Glomerular visceral epithelial cell (primary cell): ENCODE results near the gene ITGB8.

ENCODE experiments used
- DNase-seq: peaks from one replicate; pipeline ENCODE4 v3.0.0-alpha.2; 2016; ENCODE audit errors: extremely low spot score

ITGB8 gene

DNA sequence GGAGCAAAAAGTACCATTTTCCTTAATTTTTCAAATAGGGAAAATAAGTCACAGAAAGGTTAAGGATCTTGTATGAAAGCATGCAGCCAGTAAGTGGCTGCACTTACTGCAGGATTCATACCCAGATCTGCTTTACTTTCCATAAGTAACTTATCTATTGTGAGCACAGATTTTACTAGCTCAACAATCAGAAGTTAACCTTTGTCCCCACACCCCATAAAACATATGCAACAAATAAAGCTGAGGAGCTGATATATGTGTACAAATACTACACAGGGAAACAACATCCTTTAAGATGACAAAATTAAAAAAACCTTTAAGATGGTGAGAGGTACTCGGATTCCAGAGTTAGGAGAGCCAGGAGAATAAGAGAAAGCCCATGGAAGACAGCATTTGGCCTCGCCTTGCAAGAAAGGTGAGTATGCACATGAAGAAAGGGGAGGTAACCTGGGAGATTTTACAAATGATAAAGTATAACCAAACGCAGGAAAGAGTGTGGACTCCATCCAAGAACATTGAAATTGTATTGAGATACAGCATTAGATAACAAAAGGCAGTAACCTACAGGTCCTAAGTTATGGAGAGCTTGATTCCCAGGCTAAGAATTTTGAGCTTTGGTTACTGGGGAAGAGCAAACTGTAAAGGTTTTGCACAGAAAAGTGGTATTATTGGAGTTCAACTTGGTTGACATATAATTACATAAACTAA is 87.1 kb downstream of the ITGB8 start:
- no peak for DNase-seq

DNA sequence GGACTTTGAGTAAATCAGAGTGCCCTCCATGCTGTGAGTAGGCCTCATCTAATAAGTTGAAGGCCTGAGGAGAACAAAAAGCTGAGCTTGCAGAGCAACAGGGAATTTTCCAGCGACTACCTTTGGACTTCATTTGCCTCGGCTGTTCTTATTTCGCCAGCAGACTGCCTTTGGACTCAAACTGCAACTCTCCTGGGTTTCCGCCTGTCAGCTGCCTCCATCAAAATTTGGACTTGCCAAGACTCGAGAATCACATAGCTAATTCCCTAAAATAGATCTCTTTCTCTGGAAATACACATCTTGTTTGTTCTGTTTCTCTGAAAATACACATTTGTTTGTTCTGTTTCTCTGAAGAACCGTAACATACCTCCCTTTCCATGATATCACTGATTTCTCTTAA is 93.8 kb downstream of the ITGB8 start:
- no peak for DNase-seq

DNA sequence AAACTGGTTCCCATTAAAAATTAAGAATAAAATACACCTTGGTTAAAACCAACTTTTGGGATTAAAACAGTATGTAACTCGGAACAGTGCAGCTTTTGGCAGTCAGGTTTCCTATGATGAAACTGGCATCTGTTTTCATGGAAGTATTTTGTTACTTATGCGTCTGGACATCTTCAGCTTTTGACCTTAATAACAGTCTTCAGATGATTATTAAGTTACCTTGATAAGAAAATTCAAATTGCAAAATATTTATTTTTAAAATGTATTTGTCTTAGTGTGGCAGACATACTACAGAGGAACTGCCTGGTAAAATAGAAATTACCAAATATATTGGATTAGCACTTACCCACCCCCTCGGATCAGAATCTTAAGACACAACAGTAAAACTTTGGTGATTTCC is 100.0 kb downstream of the ITGB8 start:
- no peak for DNase-seq

DNA sequence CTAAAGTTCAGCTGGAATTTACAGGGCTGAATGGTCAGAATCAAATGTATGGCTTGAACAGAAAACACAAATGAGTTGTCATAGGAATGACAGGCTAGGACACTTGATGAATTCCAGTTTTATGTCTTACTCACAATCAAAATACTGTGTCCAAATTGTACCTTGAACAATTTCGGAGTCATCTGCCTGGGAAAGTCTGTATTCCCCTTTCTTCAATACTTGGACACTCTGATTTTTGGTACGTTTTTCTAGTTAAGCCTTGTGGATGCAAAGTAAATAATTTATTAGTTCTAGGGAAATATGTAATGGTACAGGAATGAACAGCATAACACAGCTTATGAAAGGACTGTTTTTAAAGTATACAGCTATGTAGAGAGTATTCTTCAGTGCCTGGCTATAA is 100.4 kb downstream of the ITGB8 start:
- DNase-seq, result no peak

DNA sequence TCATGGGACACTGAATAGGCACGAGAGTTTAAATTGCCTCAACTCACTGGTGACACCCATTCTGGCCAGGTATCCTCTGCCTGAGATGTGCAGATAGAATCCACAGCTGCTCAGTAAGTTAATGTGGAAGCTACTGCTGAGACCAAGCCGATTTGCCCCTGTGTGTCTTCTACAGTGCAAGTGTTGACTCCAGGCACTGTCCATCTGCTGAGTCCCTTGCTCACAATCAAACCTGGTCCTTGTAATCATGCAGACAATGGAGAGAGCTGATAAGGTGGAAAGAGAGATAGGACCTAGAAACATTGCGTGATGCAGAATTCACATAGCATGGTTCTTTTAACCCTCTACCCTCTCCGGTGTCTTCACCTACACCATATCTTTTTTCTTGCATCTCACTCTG is 101.4 kb downstream of the ITGB8 start:
- DNase-seq, result no peak

DNA sequence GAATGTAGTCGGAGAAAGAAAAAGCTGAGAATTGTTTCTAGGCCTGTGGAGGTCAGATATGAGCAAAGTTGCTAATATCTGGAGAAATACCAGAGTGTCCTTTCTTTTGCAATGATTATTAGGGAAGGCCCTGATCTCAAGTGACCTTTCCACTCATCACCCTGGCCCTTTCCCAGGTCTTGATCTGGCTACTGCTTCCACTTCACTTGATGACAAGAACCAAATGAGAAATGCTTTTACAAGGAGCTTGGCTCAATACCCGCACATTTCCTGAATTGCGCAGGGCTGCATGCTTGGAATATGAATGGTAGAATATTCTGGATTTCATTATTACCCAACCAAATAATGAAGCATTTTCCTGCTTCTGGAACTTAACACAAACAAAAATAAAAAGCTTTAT is 104.6 kb downstream of the ITGB8 start:
- no peak for DNase-seq

GRCh38 chr7:20438248-20438647 is 107.5 kb downstream of the ITGB8 start:
- DNase-seq, result no peak

DNA sequence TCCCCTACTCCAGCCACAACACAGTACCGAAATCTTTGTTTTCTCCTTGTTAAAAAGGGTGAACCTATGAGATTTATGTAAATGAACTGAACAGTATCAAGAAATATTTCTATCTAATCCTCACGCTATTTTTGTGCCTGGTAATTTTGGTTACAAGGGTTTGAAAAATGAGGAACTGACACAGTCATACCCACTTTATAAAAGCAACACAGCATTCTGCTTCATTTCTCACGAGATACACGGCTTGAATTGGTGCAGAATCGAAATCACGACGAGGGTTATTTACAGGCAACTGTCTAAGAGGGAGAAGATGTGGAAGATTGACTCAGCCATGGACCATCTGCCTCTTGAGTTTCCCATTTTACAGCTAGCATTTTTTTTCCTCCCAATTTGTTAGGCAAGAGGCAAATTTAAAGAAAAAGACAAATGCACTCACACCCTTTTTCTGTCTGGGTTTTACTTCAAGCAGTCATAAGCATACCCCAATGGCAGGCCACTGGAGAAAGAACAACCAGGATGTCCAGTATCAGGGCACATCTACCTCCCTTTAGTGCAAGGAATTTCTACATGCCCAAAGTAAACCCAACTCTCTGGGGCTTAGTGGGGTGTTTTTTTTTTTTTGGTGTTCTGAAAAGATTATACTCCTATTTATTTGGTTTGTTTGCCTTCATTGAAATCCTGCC is 108.1 kb downstream of the ITGB8 start:
- DNase-seq, result no peak

GRCh38 chr7:20439416-20440185 is 108.9 kb downstream of the ITGB8 start:
- no peak for DNase-seq

GRCh38 chr7:20440472-20441105 is 109.9 kb downstream of the ITGB8 start:
- peak; percentile 15 for DNase-seq

- no peak for DNase-seq
These were observed 110.6 kb downstream of the ITGB8 start for GRCh38 chr7:20441346-20441745.

GRCh38 chr7:20441991-20442441 is 111.3 kb downstream of the ITGB8 start:
- no peak for DNase-seq

GRCh38 chr7:20442951-20443350 is 112.3 kb downstream of the ITGB8 start:
- no peak for DNase-seq

GRCh38 chr7:20444030-20444800 is 113.5 kb downstream of the ITGB8 start:
- no peak for DNase-seq

DNA sequence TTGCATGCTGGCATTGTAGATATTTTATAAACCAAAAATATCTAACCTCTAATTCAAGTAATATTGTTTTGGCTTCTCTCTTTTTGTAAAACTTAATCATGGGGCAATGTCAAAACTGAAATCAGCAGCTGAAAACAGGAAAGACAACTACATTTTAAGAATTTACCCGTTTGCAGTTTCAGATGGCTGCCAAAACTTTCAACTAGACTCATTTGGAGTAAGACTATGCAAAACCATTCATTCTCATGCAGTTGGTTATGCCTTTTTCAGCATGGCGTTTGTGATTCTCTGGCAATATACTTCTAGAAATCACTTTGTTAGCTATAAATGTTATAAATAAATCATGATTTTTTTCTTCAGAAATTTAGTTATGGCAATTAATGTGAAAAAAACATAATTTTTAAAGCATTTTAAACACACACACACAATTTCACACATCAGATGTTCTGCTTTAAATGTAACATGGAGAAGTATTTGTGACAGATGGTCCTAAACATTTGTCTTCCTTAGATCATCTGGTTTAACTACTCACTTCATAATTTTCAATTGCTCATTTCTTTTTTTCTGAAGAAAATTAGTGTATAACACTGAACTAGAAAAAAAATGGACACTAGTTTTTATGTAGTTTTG is 116.4 kb downstream of the ITGB8 start:
- DNase-seq, result no peak

- no peak for DNase-seq
These were observed 118.5 kb downstream of the ITGB8 start for GRCh38 chr7:20449176-20449575.

GRCh38 chr7:20450536-20450935 is 119.8 kb downstream of the ITGB8 start:
- no peak for DNase-seq

GRCh38 chr7:20454202-20454601 is 123.5 kb downstream of the ITGB8 start:
- DNase-seq, result no peak

GRCh38 chr7:20456701-20457100 is 126.0 kb downstream of the ITGB8 start:
- DNase-seq, result no peak

GRCh38 chr7:20458521-20458920 is 127.8 kb downstream of the ITGB8 start:
- DNase-seq, result no peak

GRCh38 chr7:20459419-20459818 is 128.7 kb downstream of the ITGB8 start:
- DNase-seq, result no peak
